ENCODE results near the gene UGGT2.

GRCh38 chr13:95813139-95813538 is 240.1 kb downstream of the UGGT2 start:
- TF ChIP-seq CTCF (IDR thresholded peaks at IDR 0.05; ENCODE audit: low read depth, low read length, poor library complexity, severe bottlenecking), result no peak
- TF ChIP-seq EZH2phosphoT487 (IDR thresholded peaks at IDR 0.05; ENCODE audit: borderline replicate concordance, low read length), result no peak

Data from DOHH2 (cell line).